GM18505 (cell line): ENCODE results near the gene MYL7.

Experiments
- ATAC-seq: cut with Tn5 transposase; IDR thresholded peaks from one replicate; pipeline ENCODE4 v1.9.1; 2021; ENCODE audit not compliant: unreplicated experiment
- POLR2A ChIP-seq: IDR thresholded peaks from 4 replicates; pipeline ENCODE4 v1.6.1; 2011; ENCODE audit warnings: borderline replicate concordance; ENCODE audit not compliant: insufficient read depth, insufficient read length; ENCODE audit errors: extremely low read depth

The MYL7 gene

GRCh38 chr7:44094883-44095592, 46.1 kb downstream of the MYL7 start:
- no peak for TF ChIP-seq POLR2A
- no peak for ATAC-seq

GRCh38 chr7:44094365-44094764, 46.8 kb downstream of the MYL7 start:
- no peak for ATAC-seq
- TF ChIP-seq POLR2A = no peak

GRCh38 chr7:44093102-44093641, 48.0 kb downstream of the MYL7 start:
- no peak for ATAC-seq
- TF ChIP-seq POLR2A = no peak
